Effector memory CD4-positive, alpha-beta T cell (primary cell): ENCODE data around the gene SNU13.
"Not testable (repeated sequence)": the region's sequence is repeated elsewhere in the genome, so short reads cannot be mapped to it uniquely, and the experiment has no call there.

Experiments used
- DNase-seq, 3 donors: peaks; one replicate each; pipeline ENCODE4 v3.0.0-alpha.2; 2020
- H3K27ac ChIP-seq: 2 replicates; pipeline ENCODE4 v1.7.0; 2013; ENCODE audit warnings: mild to moderate bottlenecking, low read length, moderate library complexity; ENCODE audit not compliant: insufficient read depth, poor library complexity, severe bottlenecking
- H3K27me3 ChIP-seq: replicated peaks from 2 replicates; pipeline ENCODE4 v1.7.0; 2013; ENCODE audit warnings: mild to moderate bottlenecking, low read length; ENCODE audit not compliant: insufficient read depth, control insufficient read depth, poor library complexity, severe bottlenecking
- H3K36me3 ChIP-seq: 2 replicates; pipeline ENCODE4 v1.7.0; 2013; ENCODE audit warnings: mild to moderate bottlenecking, low read length, moderate library complexity; ENCODE audit not compliant: control insufficient read depth, insufficient read depth
- H3K4me1 ChIP-seq: 2 replicates; pipeline ENCODE4 v1.7.0; 2013; ENCODE audit warnings: low read length, mild to moderate bottlenecking; ENCODE audit not compliant: control insufficient read depth, insufficient read depth, poor library complexity, severe bottlenecking
- H3K4me3 ChIP-seq: 2 replicates; pipeline ENCODE4 v1.7.0; 2013; ENCODE audit warnings: low read length, low read depth, mild to moderate bottlenecking; ENCODE audit not compliant: insufficient read depth, poor library complexity, severe bottlenecking
- H3K9me3 ChIP-seq: 2 replicates; pipeline ENCODE4 v1.7.0; 2013; ENCODE audit warnings: mild to moderate bottlenecking, low read length, moderate library complexity; ENCODE audit not compliant: control insufficient read depth

Gene SNU13

DNA sequence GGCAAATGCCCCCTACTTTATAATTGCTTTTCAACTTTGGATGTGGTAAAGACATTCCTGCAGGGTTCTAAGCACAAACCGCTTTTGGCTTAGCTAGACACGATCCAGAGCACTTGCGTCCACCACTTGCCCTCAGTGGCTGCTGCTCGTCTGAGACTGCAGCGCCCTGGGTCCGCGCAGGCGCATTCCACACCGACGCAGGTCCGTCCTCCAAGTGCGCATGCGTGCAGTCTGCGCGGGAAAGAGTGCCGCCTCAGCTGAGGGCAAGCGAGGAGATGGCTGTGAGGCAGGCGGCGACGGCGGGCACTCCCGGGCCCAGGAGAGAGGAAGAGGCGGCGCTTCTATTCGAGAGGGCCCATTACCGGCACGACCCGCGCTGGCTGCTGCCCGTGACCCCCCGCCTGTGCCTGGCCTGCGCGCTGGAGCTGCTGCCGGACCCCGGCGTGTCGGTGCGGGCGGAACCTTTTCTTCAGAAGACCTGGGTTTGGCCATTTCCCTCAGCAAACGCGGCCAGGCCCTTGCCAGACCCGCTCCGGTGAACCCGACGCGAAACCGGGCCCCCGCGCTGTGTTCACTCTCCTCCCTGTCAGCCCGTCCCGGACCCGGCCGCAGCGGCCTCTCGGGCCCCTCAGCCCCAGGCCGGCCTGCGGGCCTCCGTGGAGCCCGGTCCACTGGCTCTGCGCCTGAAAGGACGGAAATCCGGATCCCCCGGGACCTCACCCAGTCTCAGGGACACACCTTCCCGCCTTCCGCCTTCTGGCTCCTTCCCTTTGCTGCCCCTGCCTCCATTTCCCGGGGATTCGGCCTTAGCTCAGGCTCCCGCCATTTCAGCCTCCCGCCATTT is 10.8 kb upstream of the SNU13 start, which contains the start of gene MEI1:
Gene MEI1 (plus strand): TSS at position 240 of the 844 bp plus-strand sequence. CDS start 36 bp downstream, at position 276.
- Histone ChIP-seq H3K9me3 (no peaks in the 10 kb centered on the region), H3K27ac (no peak within 1 kb of the TSS), H3K4me1 (peaks cover 17% of the 10 kb centered on the region), H3K4me3 (peak within 1 kb of the TSS; percentile 13), H3K36me3 (no peaks in the 10 kb centered on the region), H3K27me3 (no peaks in the 10 kb centered on the region)
- peak; percentile 79 to 88 (median 81) for DNase-seq

DNA sequence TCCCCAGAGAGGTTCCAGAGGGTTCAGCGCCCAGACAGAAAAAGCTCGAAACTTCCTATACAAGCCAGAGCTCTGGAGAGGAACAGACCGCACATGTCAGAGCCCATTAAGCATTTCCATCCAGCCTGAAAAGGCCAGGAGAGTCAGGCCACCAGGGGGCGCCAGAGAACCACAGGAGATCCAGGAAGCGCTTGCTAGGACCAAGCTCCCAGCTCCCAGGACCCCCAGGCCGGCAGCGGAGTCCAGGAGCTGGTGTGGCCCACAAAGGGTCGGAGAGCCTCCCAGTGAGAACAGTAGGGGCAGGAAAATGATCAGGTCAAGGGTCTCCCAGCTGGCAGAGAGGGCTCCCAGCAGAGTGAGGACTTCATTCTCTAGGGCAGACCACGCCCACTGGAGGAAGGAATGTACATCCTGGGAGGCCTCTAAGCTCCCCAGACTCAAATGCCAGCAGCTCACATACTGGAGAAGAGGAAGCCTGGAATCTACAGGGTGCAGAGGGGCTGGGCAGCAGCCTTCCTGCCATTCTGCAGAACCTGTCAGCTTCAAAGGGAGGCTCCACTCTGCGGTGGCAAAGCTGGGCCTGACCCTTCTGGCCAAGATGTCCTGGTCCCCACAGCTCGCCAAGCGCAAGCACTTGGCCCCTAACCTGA is 8.6 kb upstream of the SNU13 start:
- DNase-seq = peak; percentile 69 to 86 (median 79)
- Histone ChIP-seq H3K9me3 (no peaks in the 10 kb centered on the region), H3K27me3 (no peaks in the 10 kb centered on the region), H3K36me3 (peaks cover 5% of the 10 kb centered on the region), H3K4me1 (peaks cover 17% of the 10 kb centered on the region), H3K27ac (peak overlapping the region; percentile 10), H3K4me3 (peak overlapping the region; percentile 11)

DNA sequence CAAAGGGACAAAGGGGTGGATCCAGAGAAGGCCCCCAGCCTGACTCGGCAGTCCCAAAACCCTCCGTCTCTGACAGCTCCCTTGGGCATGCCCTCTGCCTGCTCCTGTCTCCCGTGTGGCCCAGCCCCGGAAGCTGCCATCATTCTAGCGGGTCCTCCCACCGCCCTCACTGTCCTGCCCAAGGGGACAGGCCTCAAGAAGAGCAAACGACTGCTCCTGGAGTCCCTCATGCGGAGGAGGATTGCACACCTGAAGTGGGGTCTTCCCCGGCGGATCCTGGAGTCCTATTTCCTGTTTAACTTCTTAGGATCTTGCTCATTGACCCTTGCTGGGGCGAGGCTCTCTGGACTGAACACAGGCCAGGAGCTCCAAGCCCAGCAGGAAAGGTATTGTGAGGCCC is 8.0 kb upstream of the SNU13 start:
- no peak for DNase-seq
- peak overlapping the region; percentile 10 for H3K27ac ChIP-seq
- H3K9me3 ChIP-seq = no peaks in the 10 kb centered on the region
- H3K36me3 ChIP-seq = peaks cover 5% of the 10 kb centered on the region
- H3K4me3 ChIP-seq = no peak overlapping the region
- peaks cover 17% of the 10 kb centered on the region for H3K4me1 ChIP-seq
- no peaks in the 10 kb centered on the region for H3K27me3 ChIP-seq

DNA sequence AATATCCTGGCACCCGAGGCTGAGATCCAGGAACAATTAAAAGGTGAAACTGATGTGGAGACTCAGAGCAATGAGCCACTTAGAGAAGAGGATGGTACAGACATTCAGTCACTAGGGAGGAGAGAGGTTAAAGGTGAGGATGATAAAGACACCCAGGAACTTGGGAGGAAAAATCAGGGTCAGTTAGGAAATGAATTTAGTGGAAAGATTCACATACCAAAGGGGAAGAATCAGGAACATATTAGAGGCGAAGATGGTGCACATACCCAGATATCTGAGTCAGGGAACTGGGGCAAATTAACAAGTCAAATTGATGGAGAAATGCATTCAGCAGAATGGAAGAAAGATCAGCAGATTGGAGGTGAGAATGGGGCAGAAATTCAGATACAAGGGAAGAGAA is 6.5 kb upstream of the SNU13 start:
- Histone ChIP-seq H3K36me3 (peaks cover 5% of the 10 kb centered on the region), H3K4me3 (no peak overlapping the region), H3K27ac (no peak overlapping the region), H3K27me3 (no peaks in the 10 kb centered on the region), H3K4me1 (peaks cover 17% of the 10 kb centered on the region), H3K9me3 (no peaks in the 10 kb centered on the region)
- no peak for DNase-seq

DNA sequence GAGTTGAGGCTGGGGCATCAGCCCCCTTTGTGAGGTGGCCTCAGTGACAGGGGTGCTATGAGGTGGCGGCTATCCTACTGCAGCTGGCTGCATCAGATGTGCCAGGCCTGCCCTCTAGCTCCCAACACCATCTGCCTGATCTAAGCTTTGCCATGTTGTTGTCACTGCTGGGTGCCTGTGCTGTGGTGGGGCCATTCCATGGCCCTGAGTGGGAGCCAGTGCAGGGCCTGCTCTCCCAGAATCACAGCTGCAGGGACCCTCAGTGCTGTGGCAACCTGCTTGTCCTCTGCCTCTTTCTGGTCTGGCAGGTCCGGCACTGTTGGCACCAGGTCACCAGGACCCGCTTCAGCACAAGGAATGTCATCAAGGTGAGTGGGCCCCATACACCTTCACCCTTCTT is 1.8 kb upstream of the SNU13 start:
- H3K9me3 ChIP-seq = no peaks in the 10 kb centered on the region
- H3K27ac ChIP-seq = peak overlapping the region; percentile 6
- no peaks in the 10 kb centered on the region for H3K27me3 ChIP-seq
- no peak overlapping the region for H3K4me3 ChIP-seq
- no peak for DNase-seq
- peaks cover 5% of the 10 kb centered on the region for H3K36me3 ChIP-seq
- H3K4me1 ChIP-seq = peaks cover 9% of the 10 kb centered on the region

DNA sequence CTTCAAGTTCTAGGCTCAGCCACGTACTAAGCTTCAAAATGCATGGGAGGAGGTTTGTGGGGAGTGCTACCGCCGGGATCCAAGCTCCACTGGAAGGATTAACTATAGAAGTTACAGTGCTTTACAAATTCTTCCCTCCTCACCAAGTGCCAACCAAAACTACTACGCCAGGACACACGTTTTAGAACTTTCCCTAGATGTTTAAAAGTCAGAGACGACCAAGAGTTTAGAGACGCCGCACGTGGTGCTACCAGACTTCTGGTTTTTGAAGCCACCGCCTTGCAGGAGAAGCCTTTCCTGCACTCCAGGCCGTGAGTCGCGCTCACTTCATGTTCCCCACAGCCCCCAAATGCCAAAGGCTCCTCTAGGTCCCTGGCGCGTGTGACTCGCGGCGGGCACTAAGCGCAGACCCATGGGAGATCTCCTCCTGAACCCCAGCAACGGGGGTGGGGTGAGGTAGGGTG is 734 bp downstream of the SNU13 start:
- Histone ChIP-seq H3K4me3 (peak overlapping the region; percentile 93), H3K9me3 (no peaks in the 10 kb centered on the region), H3K27me3 (no peaks in the 10 kb centered on the region), H3K4me1 (peaks cover 13% of the 10 kb centered on the region), H3K27ac (peak overlapping the region; percentile 95), H3K36me3 (no peaks in the 10 kb centered on the region)
- no peak for DNase-seq

DNA sequence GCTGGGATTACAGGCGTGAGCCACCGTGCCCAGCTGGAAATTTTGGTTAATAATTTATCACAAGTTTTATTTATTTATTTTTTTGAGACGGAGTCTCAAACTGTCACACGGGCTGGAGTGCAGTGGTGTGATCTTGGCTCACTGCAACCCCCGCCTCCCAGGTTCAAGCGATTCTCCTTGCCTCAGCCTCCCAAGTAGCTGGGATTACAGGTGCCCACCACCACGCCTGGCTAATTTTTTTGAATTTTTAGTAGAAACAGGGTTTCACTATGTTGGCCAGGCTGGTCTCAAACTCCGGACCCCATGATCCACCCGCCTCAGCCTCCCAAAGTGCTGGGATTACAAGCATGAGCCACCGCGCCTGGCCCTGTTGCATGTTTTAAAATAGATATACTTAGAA is 1.8 kb downstream of the SNU13 start:
- H3K9me3 ChIP-seq, H3K27me3 ChIP-seq, H3K4me3 ChIP-seq, H3K36me3 ChIP-seq, H3K27ac ChIP-seq, DNase-seq: not testable (repeated sequence)
- peaks cover 13% of the 10 kb centered on the region for H3K4me1 ChIP-seq

- Histone ChIP-seq H3K27ac (no peak overlapping the region), H3K36me3 (peaks cover 10% of the 10 kb centered on the region), H3K4me1 (peaks cover 13% of the 10 kb centered on the region), H3K27me3 (no peaks in the 10 kb centered on the region), H3K9me3 (no peaks in the 10 kb centered on the region), H3K4me3 (no peak overlapping the region)
- no peak for DNase-seq
Measured at GRCh38 chr22:41684194-41684593, 4.5 kb downstream of the SNU13 start.

GRCh38 chr22:41683616-41684015 is 5.1 kb downstream of the SNU13 start:
- peaks cover 13% of the 10 kb centered on the region for H3K4me1 ChIP-seq
- H3K27ac ChIP-seq = no peak overlapping the region
- H3K36me3 ChIP-seq = peaks cover 16% of the 10 kb centered on the region
- no peaks in the 10 kb centered on the region for H3K27me3 ChIP-seq
- DNase-seq = no peak
- no peaks in the 10 kb centered on the region for H3K9me3 ChIP-seq
- H3K4me3 ChIP-seq = no peak overlapping the region

- no peaks in the 10 kb centered on the region for H3K27me3 ChIP-seq
- peaks cover 22% of the 10 kb centered on the region for H3K36me3 ChIP-seq
- H3K9me3 ChIP-seq = no peaks in the 10 kb centered on the region
- H3K4me1 ChIP-seq = peaks cover 9% of the 10 kb centered on the region
- peak overlapping the region; percentile 77 for H3K4me3 ChIP-seq
- peak overlapping the region; percentile 84 for H3K27ac ChIP-seq
- no peak for DNase-seq
Measured at GRCh38 chr22:41683052-41683451, 5.6 kb downstream of the SNU13 start.
